Mammary epithelial cell (primary cell): Measurements from ENCODE around the gene SLC29A3.

Source experiments
- EZH2 ChIP-seq: IDR thresholded peaks from 2 replicates; pipeline ENCODE4 v1.6.1; 2012; ENCODE audit warnings: low read length, inconsistent platforms, borderline replicate concordance
- TF ChIP-seq, protein P1 (sequence below), 2 donors: IDR thresholded peaks in 1 of 2; conservative IDR thresholded peaks in 1 of 2; 2 replicates each; pipeline ENCODE4 v1.5.1; 2011 to 2012; ENCODE audit warnings: inconsistent platforms in 2 of 2, low read length in 2 of 2, mild to moderate bottlenecking in 2 of 2, control low read depth in 1 of 2, low read depth in 1 of 2; ENCODE audit not compliant: insufficient read depth in 1 of 2; ENCODE audit errors: extremely low read depth in 1 of 2

- TF ChIP-seq, protein P1, sequence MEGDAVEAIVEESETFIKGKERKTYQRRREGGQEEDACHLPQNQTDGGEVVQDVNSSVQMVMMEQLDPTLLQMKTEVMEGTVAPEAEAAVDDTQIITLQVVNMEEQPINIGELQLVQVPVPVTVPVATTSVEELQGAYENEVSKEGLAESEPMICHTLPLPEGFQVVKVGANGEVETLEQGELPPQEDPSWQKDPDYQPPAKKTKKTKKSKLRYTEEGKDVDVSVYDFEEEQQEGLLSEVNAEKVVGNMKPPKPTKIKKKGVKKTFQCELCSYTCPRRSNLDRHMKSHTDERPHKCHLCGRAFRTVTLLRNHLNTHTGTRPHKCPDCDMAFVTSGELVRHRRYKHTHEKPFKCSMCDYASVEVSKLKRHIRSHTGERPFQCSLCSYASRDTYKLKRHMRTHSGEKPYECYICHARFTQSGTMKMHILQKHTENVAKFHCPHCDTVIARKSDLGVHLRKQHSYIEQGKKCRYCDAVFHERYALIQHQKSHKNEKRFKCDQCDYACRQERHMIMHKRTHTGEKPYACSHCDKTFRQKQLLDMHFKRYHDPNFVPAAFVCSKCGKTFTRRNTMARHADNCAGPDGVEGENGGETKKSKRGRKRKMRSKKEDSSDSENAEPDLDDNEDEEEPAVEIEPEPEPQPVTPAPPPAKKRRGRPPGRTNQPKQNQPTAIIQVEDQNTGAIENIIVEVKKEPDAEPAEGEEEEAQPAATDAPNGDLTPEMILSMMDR (conservative IDR thresholded peaks at IDR 0.05 in 1 of 2, IDR thresholded peaks at IDR 0.05 in 1 of 2; ENCODE audit: extremely low read depth in 1 of 2, insufficient read depth in 1 of 2, low read depth in 1 of 2, low read length in 2 of 2) = no peak
- no peak for TF ChIP-seq EZH2
Measured at GRCh38 chr10:71269301-71270288, 49.5 kb upstream of the SLC29A3 start.
